ENCODE results near the gene CREBBP. TPM values are rescaled to one million over a fixed set of nuclear protein-coding genes. Genes with fewer than 3 reads are reported as not detected.

CREBBP gene
- total RNA-seq, 4 donors from 2014 or later, result 61.2 to 119 (median 77.4) TPM

DNA sequence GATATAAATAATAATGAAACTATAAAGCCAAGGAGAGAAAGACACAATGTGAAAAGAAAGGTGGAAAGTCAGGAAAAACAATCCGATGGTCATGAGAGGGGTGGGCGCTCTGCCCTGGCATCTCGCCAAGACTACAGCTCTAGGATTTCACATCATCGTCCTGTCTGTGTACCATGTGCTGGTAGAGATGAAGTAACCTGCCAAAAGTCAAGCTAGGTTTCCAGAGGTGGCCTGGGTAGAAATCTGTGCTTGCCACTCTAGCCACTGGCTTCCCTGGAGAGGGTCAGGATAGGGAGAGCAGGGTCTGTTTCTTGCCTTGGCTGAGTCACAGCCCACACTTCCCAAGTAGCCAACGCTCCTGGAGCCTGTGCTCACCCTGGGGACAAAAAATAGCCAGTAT is 132.2 kb downstream of the CREBBP start:
- TF ChIP-seq, protein P1, sequence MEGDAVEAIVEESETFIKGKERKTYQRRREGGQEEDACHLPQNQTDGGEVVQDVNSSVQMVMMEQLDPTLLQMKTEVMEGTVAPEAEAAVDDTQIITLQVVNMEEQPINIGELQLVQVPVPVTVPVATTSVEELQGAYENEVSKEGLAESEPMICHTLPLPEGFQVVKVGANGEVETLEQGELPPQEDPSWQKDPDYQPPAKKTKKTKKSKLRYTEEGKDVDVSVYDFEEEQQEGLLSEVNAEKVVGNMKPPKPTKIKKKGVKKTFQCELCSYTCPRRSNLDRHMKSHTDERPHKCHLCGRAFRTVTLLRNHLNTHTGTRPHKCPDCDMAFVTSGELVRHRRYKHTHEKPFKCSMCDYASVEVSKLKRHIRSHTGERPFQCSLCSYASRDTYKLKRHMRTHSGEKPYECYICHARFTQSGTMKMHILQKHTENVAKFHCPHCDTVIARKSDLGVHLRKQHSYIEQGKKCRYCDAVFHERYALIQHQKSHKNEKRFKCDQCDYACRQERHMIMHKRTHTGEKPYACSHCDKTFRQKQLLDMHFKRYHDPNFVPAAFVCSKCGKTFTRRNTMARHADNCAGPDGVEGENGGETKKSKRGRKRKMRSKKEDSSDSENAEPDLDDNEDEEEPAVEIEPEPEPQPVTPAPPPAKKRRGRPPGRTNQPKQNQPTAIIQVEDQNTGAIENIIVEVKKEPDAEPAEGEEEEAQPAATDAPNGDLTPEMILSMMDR (IDR thresholded peaks at IDR 0.05; ENCODE audit: low read depth), result no peak

DNA sequence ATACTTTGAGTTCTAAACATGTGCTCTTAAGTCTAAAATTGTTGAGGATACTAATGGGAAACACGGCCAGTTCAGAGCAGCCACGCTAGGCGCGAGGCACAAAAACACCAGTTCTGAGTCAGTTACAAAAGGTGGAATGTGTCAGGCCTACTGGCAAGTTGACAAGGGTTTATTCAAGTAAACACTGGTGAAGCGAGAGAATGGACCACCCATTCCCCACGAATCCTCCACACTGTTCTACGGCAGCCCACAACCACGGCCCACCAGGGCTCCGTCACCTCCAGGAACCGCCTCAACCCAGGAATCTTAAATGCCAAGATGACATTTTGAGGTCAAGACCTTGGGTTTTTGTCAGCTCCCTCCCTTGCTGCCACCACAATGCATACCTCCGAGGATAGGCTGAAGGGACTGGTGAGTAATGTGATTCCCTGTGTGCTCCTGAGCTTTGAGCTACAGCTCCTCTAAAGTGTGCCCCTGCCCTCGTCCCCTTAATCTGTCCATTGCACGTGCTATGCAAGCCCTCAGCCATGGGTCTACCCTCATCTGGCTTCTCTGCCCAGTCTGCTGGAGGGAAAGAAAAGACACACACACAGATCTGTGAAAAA is 134.7 kb downstream of the CREBBP start:
- TF ChIP-seq, protein P1 (IDR thresholded peaks at IDR 0.05; ENCODE audit: low read depth), result no peak

DNA sequence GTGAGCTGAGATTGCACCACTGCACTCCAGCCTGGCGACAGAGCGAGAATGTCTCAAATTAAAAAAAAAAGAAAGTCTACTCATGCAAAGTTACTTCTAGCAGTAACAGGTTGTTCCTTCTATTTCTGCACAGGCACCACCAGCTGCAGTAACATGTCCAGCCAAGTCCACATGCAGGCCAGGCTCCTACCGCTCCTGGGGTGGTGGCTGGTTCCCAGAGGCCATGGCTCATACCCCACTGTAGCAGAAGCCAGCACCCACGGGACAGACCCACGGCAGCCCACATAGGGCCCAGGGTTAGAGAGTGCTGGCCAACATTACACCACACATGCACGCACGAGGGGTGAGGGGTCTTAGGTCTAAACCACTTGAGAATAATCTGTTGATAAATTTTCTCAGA is 136.5 kb downstream of the CREBBP start:
- TF ChIP-seq, protein P1 (IDR thresholded peaks at IDR 0.05; ENCODE audit: low read depth), result no peak

DNA sequence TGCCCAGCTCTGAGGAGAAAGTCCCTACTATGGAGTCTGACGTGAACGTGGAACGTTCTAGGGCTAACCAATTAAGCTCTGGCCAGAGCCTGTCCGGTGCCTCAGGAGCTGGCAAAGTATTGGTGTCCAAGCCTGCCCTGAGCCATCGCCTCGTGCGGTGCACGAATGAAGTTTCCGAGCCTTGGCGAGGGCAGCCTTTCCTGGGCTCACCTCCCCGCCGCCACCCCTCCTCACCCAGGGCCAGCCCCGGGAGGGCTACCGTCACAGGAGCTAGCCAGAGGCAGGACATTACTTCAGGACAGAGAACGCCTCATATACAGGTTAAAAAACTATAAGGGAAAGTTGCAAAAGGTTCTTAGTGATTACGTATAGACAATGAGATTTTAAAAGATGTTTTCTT is 139.6 kb downstream of the CREBBP start:
- TF ChIP-seq, protein P1 (IDR thresholded peaks at IDR 0.05; ENCODE audit: low read depth), result no peak

DNA sequence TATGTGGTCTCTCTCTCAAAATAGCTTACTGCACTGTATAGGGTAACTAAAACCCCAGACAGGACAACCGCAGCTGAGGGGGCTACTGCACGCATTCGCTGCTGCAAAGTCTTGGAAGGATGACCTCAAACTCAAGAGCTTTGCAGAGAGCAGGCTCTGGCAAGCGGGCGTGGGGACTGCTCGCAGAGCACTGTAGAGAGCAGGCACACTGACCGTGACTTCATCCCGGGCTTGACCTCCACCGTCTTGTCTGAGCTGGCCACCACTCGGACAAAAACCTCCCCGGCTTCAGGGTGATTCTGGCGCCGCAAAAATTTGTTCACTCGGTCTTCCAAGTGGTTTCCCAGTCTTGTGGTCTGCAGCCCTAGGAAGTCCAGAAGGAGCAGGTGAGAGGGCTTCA is 140.3 kb downstream of the CREBBP start:
- TF ChIP-seq, protein P1 (IDR thresholded peaks at IDR 0.05; ENCODE audit: low read depth), result no peak

DNA sequence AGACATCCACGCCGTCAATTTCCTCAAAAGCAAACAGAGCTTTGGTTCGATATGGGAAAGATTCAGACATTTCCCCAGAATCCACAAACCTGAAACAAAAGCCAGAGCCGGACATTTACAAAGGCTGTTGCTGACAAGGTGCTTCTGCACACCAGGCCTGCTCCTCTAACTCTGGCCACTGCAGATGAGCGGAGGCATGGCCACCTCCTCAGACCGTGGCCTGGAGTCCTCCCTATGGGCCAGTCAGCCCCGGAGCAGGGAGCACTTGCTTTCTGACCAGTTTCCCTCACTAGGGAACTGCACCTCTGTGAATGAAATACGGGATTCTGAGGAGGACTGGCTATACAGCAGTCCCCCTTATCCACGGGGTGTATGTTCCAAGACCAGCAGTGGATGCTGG is 140.9 kb downstream of the CREBBP start:
- TF ChIP-seq, protein P1 (IDR thresholded peaks at IDR 0.05; ENCODE audit: low read depth), result no peak

DNA sequence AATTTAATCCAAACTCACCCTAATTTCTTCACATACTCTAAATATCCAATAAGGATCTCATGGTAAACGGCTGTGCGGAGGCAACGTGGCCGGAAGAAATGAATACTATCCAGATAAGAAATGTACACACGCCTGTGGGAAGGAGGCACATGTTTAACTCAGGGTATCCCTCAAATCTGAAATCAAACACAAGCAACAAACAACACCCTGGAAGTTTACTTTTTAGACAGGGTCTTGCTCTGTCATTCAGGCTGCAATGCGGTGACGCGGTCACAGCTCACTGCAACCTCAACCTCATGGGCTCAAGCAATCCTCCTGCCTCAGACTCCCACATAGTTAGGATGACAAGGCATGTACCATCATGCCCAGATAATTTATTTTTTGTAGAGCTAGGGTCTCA is 142.0 kb downstream of the CREBBP start:
- TF ChIP-seq, protein P1 (IDR thresholded peaks at IDR 0.05; ENCODE audit: low read depth), result no peak
